ENCODE data around the gene PSMB1.

PSMB1 gene

GRCh38 chr6:170493354-170493753 is 59.8 kb downstream of the PSMB1 start:
- in situ Hi-C loops (cut with HindIII; ENCODE audit: low pct_ligation_motif_present, low sequenced_read_pairs), result no loop called here
- TF ChIP-seq CTCF (IDR thresholded peaks at IDR 0.05; ENCODE audit: low read depth, low read length, missing control alignments), result no peak
- no peak for DNase-seq
- H3K4me3 ChIP-seq (ENCODE audit: low read depth, low read length), result no peak overlapping the region
- H3K27me3 ChIP-seq (replicated peaks), result no peaks in the 10 kb centered on the region
- no peaks in the 10 kb centered on the region for H3K36me3 ChIP-seq (replicated peaks)
- no peak overlapping the region for H3K27ac ChIP-seq

DNA sequence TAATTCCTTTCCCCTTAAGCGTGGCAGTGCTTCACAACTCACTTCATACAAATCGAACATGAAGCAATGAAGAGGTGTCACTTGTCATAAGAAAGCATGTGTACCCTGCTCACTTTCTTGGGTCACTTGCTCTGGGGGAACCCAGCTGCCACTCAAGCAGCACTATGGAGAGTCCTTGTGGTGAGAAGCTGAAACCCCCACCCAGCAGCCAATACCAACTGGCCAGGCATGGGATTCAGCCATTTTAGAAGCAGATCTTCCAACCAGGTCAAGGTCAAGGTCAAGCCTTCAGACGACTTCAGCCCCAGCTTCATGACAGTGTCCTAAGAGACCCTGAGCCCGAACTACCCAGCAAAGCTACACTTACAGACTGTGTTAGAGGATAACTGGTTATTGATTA is 62.8 kb downstream of the PSMB1 start:
- Histone ChIP-seq H3K4me3 (ENCODE audit: low read depth, low read length) (no peak overlapping the region), H3K27ac (no peak overlapping the region), H3K27me3 (replicated peaks) (no peaks in the 10 kb centered on the region), H3K36me3 (replicated peaks) (no peaks in the 10 kb centered on the region)
- TF ChIP-seq CTCF (IDR thresholded peaks at IDR 0.05; ENCODE audit: low read depth, low read length, missing control alignments), result no peak
- no peak for DNase-seq
- in situ Hi-C loops (cut with HindIII; ENCODE audit: low pct_ligation_motif_present, low sequenced_read_pairs), result no loop called here

DNA sequence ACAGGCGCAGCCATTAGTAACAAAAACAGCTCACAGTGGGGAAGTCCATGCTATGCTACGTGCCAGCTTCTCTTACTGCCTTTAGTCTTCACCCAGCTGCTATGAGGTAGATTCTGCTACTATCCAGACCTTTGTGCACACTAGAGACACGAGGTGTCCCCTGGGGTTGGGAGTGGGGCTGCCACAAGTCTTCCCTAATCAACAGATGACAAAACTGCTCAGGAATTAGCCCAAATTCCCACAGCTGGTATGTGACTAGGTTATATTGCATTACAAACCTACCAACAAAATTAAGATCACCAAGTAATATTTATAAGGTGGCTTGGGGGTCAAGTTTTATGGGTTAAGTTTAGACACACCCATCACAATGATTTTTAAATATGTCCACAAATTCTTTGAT is 63.3 kb downstream of the PSMB1 start:
- Histone ChIP-seq H3K4me3 (ENCODE audit: low read depth, low read length) (no peak overlapping the region), H3K27ac (no peak overlapping the region), H3K27me3 (replicated peaks) (no peaks in the 10 kb centered on the region), H3K36me3 (replicated peaks) (no peaks in the 10 kb centered on the region)
- DNase-seq, result no peak
- TF ChIP-seq CTCF (IDR thresholded peaks at IDR 0.05; ENCODE audit: low read depth, low read length, missing control alignments), result no peak
- in situ Hi-C loops (cut with HindIII; ENCODE audit: low pct_ligation_motif_present, low sequenced_read_pairs), result no loop called here

- DNase-seq, result no peak
- Histone ChIP-seq H3K27ac (no peak overlapping the region), H3K36me3 (replicated peaks) (no peaks in the 10 kb centered on the region), H3K27me3 (replicated peaks) (no peaks in the 10 kb centered on the region), H3K4me3 (ENCODE audit: low read depth, low read length) (no peak overlapping the region)
- TF ChIP-seq CTCF (IDR thresholded peaks at IDR 0.05; ENCODE audit: low read depth, low read length, missing control alignments), result no peak
- in situ Hi-C loops (cut with HindIII; ENCODE audit: low pct_ligation_motif_present, low sequenced_read_pairs), result no loop called here
These were observed 65.3 kb downstream of the PSMB1 start for GRCh38 chr6:170487707-170488329.

DNA sequence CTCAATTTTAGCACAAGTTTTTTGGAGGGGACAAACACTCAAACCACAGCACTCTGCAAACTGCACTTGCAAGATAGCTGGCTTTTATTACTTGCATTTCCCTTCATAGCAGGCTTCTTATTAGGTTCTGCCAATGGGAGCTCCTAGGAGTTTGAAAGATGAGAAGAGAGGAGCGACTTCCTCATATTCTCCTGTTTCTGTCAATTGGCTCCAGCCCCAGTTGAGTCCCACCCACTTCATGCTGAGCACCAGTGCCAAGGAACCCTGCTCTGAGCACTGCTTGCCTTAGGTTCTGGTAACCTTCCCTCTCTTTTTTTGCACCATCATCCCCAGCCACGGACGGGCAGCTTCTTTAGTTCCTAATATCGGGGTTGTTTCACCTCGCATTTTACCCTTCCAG is 67.9 kb downstream of the PSMB1 start:
- no peak for DNase-seq
- in situ Hi-C loops (cut with HindIII; ENCODE audit: low pct_ligation_motif_present, low sequenced_read_pairs), result no loop called here
- TF ChIP-seq CTCF (IDR thresholded peaks at IDR 0.05; ENCODE audit: low read depth, low read length, missing control alignments), result no peak

More for the DNA sequence above, 67.9 kb downstream of the PSMB1 start:
- Histone ChIP-seq H3K36me3 (replicated peaks) (no peaks in the 10 kb centered on the region), H3K4me3 (ENCODE audit: low read depth, low read length) (no peak overlapping the region), H3K27ac (no peak overlapping the region), H3K27me3 (replicated peaks) (no peaks in the 10 kb centered on the region)

Measured in brain microvascular endothelial cell (primary cell).